ENCODE data around the gene DDX3X.
"Not testable (repeated sequence)": the region's sequence is repeated elsewhere in the genome, so short reads cannot be mapped to it uniquely, and the experiment has no call there.

Gene DDX3X

DNA sequence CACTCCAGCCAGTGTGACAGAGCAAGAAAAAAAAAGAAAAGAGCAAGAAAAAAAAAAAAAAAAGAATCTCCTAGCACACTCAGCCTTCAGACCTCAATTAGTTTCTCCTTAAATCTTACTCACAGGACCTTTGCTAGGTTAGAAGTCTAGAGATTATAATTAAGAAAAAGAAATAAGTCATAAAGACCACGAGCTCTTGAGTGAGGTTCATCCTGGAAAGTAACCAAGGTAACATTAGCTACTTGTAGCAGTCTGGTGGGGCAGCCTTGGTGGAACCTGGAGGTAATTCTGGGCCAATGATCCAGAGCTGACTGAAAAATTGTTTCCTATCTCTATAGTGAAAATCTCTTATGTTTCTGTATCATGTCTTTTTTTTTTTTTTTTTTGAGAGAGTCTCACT is 21.2 kb upstream of the DDX3X start:
- Histone ChIP-seq H3K27me3 (ENCODE audit: low read depth, low read length) (no peaks in the 10 kb centered on the region), H3K9ac (ENCODE audit: low read length) (no peak overlapping the region), H4K20me1 (ENCODE audit: insufficient read depth, low read length) (no peaks in the 10 kb centered on the region), H3K9me3 (ENCODE audit: insufficient read depth, low read length) (no peaks in the 10 kb centered on the region), H3K4me1 (ENCODE audit: low read length) (no peaks in the 10 kb centered on the region), H3K36me3 (replicated peaks; ENCODE audit: low read depth, low read length) (no peaks in the 10 kb centered on the region), H3K27ac (ENCODE audit: low read length) (no peak overlapping the region), H2AFZ (ENCODE audit: low read depth, low read length) (no peak overlapping the region), H3K4me3 (ENCODE audit: low read length) (no peak overlapping the region), H3K4me2 (ENCODE audit: low read length) (no peak overlapping the region), H3K79me2 (ENCODE audit: low read length) (no peaks in the 10 kb centered on the region)
- TF ChIP-seq CTCF (IDR thresholded peaks at IDR 0.05; ENCODE audit: low read depth, low read length) (no peak), EZH2phosphoT487 (IDR thresholded peaks at IDR 0.05; ENCODE audit: low read depth) (no peak)

GRCh38 chrX:41313419-41313818 is 20.5 kb upstream of the DDX3X start:
- no peak for TF ChIP-seq EZH2phosphoT487 (IDR thresholded peaks at IDR 0.05; ENCODE audit: low read depth)
- no peak for TF ChIP-seq CTCF (IDR thresholded peaks at IDR 0.05; ENCODE audit: low read depth, low read length)
- Histone ChIP-seq H3K4me3 (ENCODE audit: low read length) (no peak overlapping the region), H3K9me3 (ENCODE audit: insufficient read depth, low read length) (no peaks in the 10 kb centered on the region), H3K4me1 (ENCODE audit: low read length) (no peaks in the 10 kb centered on the region), H3K27me3 (ENCODE audit: low read depth, low read length) (no peaks in the 10 kb centered on the region), H3K4me2 (ENCODE audit: low read length) (no peak overlapping the region), H3K9ac (ENCODE audit: low read length) (no peak overlapping the region), H3K79me2 (ENCODE audit: low read length) (no peaks in the 10 kb centered on the region), H3K36me3 (replicated peaks; ENCODE audit: low read depth, low read length) (no peaks in the 10 kb centered on the region), H3K27ac (ENCODE audit: low read length) (no peak overlapping the region), H2AFZ (ENCODE audit: low read depth, low read length) (no peak overlapping the region), H4K20me1 (ENCODE audit: insufficient read depth, low read length) (no peaks in the 10 kb centered on the region)

DNA sequence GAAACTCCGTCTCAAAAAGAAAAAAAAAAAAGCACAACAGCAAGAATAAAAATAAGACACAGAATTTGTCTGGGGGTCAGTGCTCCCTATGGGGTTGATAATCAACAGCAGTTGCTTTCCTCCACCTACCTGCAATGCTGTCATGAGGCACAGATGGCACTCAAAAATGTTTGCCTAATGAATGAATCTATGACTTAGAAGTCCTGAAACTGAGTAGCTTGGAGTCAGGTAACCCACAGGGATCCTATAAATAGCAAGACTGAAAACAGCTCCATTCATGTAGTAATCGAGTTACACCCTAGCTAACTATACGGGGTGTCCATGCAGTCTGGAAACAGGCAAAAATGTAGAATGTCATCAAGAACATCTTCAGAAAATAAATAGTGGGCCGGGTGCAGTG is 19.8 kb upstream of the DDX3X start:
- Histone ChIP-seq H3K9me3 (ENCODE audit: insufficient read depth, low read length) (no peaks in the 10 kb centered on the region), H3K27me3 (ENCODE audit: low read depth, low read length) (no peaks in the 10 kb centered on the region), H3K27ac (ENCODE audit: low read length) (no peak overlapping the region), H3K4me2 (ENCODE audit: low read length) (no peak overlapping the region), H4K20me1 (ENCODE audit: insufficient read depth, low read length) (no peaks in the 10 kb centered on the region), H3K9ac (ENCODE audit: low read length) (no peak overlapping the region), H2AFZ (ENCODE audit: low read depth, low read length) (no peak overlapping the region), H3K36me3 (replicated peaks; ENCODE audit: low read depth, low read length) (no peaks in the 10 kb centered on the region), H3K4me3 (ENCODE audit: low read length) (no peak overlapping the region), H3K79me2 (ENCODE audit: low read length) (no peaks in the 10 kb centered on the region), H3K4me1 (ENCODE audit: low read length) (no peaks in the 10 kb centered on the region)
- no peak for TF ChIP-seq EZH2phosphoT487 (IDR thresholded peaks at IDR 0.05; ENCODE audit: low read depth)

DNA sequence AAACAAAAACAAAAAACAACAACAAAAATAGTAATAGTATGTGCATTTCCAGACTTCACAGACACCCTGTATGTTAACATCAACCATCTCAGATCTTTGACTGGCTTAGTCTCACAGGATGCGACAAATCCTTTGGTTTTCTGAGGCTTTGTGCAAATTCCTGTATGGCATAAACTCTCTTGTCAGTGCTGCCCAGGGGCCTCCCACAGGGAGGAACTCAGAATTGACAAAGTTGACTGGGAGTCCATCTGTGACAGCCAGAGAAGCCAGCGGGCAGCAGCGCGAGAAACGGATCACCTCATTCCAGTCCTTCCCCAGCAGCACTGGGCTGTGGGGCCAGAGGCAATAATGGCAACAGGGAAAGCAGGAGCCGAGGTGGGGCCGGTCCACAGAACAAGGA is 19.1 kb upstream of the DDX3X start:
- no peaks in the 10 kb centered on the region for H3K79me2 ChIP-seq (ENCODE audit: low read length)
- H3K36me3 ChIP-seq (replicated peaks; ENCODE audit: low read depth, low read length): no peaks in the 10 kb centered on the region
- no peaks in the 10 kb centered on the region for H4K20me1 ChIP-seq (ENCODE audit: insufficient read depth, low read length)
- no peak overlapping the region for H3K4me3 ChIP-seq (ENCODE audit: low read length)
- TF ChIP-seq EZH2phosphoT487 (IDR thresholded peaks at IDR 0.05; ENCODE audit: low read depth): no peak
- TF ChIP-seq CTCF (IDR thresholded peaks at IDR 0.05; ENCODE audit: low read depth, low read length): no peak
- no peak overlapping the region for H3K9ac ChIP-seq (ENCODE audit: low read length)
- H3K9me3 ChIP-seq (ENCODE audit: insufficient read depth, low read length): no peaks in the 10 kb centered on the region
- no peak overlapping the region for H2AFZ ChIP-seq (ENCODE audit: low read depth, low read length)
- no peaks in the 10 kb centered on the region for H3K27me3 ChIP-seq (ENCODE audit: low read depth, low read length)
- H3K27ac ChIP-seq (ENCODE audit: low read length): no peak overlapping the region
- H3K4me2 ChIP-seq (ENCODE audit: low read length): no peak overlapping the region
- no peaks in the 10 kb centered on the region for H3K4me1 ChIP-seq (ENCODE audit: low read length)

GRCh38 chrX:41316266-41316665 is 17.7 kb upstream of the DDX3X start:
- not testable (repeated sequence) for H3K9me3 ChIP-seq (ENCODE audit: insufficient read depth, low read length); H3K27ac ChIP-seq (ENCODE audit: low read length); H3K4me1 ChIP-seq (ENCODE audit: low read length); H3K27me3 ChIP-seq (ENCODE audit: low read depth, low read length); H3K36me3 ChIP-seq (replicated peaks; ENCODE audit: low read depth, low read length); H3K4me3 ChIP-seq (ENCODE audit: low read length); H3K79me2 ChIP-seq (ENCODE audit: low read length); H4K20me1 ChIP-seq (ENCODE audit: insufficient read depth, low read length); H3K4me2 ChIP-seq (ENCODE audit: low read length); H3K9ac ChIP-seq (ENCODE audit: low read length); H2AFZ ChIP-seq (ENCODE audit: low read depth, low read length)

Measured in OCI-LY3 (cell line).